GM12892 (cell line): ENCODE data around the gene RER1.

Experiments used
- POLR2A ChIP-seq: IDR thresholded peaks from 2 replicates; pipeline ENCODE4 v1.6.1; 2011; ENCODE audit warnings: low read depth, low read length, control low read depth
- POLR2AphosphoS5 ChIP-seq: IDR thresholded peaks from 2 replicates; pipeline ENCODE4 v1.6.1; 2011; ENCODE audit warnings: low read depth, low read length, control low read depth
- TAF1 ChIP-seq: IDR thresholded peaks from 2 replicates; pipeline ENCODE4 v1.6.1; 2011; ENCODE audit warnings: low read depth, mild to moderate bottlenecking, control low read depth, low read length, borderline replicate concordance

DNA sequence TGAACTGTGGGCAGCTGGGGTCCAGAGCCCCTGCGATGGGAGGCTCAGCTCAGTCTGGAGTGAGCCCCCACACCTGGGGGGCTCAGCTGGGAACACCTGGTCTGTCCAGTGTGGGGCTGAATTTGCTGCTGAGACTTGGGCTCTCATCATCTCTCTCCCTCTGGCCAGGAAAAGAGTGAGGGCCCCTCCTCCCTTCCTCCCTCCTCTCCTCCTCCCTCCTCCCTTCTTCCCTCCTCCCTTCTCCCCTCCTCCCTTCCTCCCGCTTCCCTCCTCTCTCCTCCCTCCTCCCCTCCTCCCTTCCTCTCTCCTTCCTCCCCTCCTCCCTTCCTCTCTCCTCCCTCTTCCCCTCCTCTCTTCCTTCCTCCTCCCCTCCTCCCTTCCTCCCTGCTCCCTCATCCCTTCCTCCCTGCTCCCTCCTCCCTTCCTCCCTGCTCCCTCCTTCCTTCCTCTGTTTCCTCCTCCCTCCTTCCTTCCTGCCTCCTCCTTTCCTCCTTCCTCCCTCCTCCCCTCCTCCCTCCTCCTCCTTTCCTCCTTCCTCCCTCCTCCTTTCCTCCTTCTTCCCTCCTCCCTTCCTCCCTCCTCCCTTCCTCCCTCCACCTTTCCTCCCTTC lies 44.2 kb downstream of the RER1 start:
- TF ChIP-seq POLR2A (no peak), TAF1 (no peak), POLR2AphosphoS5 (no peak)
